GM21447 (cell line): ENCODE data around the gene MANF.
"Not testable (repeated sequence)": the region's sequence is repeated elsewhere in the genome, so short reads cannot be mapped to it uniquely, and the experiment has no call there.

Source experiments
- ATAC-seq: cut with Tn5 transposase; IDR thresholded peaks from one replicate; pipeline ENCODE4 v1.9.1; 2021; ENCODE audit not compliant: unreplicated experiment

Gene MANF

DNA sequence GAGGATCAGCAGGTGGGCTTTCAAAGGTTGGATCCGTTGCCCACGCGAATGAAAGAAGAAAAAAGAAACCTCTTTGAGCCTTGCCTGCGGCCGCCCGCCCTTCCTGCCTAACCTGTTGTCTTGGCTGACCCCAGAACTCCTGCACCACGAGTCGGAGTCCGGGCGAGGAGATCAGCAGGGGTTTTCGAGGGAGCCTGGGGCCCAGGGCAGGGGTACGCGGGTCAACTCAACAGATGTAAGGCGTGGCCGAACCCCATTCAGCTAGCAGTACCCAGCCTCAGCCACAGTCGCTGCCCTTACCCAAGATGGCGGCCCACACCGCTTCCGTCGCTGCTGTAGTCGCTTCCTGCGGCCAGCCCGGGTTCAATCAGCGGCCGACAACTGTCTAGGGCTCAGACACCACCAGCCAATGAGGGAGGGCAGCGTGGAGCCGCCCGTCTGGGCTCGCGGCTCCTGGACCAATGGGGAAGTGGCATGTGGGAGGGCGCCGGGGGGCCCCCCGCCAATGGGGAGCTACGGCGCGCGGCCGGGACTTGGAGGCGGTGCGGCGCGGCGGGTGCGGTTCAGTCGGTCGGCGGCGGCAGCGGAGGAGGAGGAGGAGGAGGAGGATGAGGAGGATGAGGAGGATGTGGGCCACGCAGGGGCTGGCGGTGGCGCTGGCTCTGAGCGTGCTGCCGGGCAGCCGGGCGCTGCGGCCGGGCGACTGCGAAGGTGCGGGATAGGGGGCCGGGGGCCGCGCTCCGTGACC, at the start of gene MANF:
TSS of gene MANF (plus strand) at position 566 of the 748 bp plus-strand sequence. CDS start at position 618, 52 bp downstream.
- peak; percentile 92 for ATAC-seq

DNA sequence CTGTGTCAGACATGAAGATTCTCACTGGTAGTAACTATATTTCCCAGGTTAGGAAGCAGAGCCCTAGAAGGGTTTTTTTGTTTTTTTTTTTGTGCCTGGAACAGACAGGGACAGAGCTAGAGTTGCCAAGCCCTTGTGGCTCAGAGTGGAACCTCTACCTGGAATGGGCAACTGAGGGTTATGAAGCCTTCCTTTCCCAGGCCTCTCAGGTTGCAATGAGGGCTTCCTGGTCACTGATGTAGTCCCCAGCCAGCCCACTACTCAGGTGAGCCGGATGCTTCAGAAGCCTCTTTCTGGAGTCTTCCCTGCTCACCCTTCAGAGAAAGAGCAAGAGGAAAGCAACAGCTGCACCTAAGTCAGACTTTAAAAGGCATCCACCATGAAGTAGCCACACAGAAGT, 48.8 kb upstream of the MANF start:
- no peak for ATAC-seq

DNA sequence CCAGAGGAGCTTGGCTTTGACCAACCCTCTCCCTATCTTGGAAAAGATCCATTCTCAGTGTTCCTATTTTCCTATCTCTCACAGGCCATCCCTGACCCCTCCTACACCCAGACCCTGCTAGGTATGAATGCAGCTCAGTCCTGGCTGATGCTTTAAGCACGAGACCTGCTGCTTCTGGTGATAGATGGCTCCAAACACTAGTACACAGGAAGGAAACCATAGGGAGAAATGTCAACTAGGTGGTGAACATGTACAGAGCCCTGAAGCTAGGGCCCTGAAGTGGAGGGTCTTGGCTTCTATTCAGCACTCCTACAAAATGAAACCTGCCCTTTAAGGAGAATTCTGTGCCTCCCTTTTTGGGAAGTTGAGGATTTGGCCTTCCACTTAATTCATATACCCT, 47.4 kb upstream of the MANF start:
- no peak for ATAC-seq

- ATAC-seq = no peak
Measured at GRCh38 chr3:51338632-51339031, 46.5 kb upstream of the MANF start.

- ATAC-seq = no peak
Measured at GRCh38 chr3:51340013-51340829, 44.9 kb upstream of the MANF start.

- ATAC-seq = no peak
Measured at GRCh38 chr3:51340989-51341636, 44.0 kb upstream of the MANF start.

DNA sequence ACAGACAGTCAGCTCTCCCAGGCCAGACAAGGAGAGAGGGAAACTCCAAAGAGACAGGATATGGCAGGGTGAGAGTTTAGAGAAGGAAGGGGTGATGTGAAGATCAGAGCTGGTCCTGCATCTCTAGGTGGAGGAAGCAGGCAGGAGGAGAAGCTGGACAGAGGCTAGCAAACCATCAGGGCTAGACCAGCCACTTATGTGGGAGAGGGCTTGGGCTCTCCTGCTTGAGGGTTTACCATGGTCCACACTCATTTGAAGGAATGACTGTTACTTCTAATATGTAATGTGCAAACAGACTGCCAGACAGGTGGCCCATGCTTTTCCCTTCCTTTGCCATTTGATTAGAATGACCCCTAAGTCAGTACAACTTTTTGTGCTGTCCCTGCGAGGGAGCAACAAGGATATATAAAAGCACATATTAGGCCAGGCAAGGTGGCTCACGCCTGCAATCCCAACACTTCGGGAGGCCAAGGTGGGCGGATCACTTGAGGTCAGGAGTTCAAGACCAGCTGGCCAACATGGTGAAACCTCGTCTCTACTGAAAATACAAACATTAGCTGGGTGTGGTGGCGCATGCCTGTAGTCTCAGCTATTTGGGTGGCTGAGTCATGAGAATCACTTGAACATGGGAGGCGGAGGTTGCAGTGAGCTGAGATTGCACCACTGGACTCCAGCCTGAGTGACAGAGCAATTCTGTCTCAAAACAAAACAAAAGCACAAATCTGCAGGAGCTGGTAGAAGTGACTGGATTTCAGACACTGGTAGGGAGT, 41.0 kb upstream of the MANF start:
- ATAC-seq = no peak

GRCh38 chr3:51350751-51351150, 34.3 kb upstream of the MANF start:
- ATAC-seq = no peak

DNA sequence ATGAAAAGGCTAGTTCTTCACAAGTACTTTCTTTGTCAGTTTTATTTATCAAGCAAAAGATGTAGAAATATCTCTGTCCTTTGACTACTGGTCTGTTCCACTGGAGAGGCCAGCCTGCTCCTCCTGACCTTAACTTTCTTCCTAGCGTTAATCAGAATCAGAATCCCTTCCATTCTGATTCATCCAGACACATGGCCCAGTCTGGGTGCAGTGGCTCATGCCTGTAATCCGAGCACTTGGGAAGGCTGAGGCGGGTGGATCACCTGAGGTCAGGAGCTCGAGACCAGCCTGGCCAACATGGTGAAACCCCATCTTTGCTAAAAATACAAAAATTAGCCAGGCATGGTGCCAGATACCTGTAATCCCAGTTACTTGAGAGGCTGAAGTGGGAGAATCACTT, 32.0 kb upstream of the MANF start:
- ATAC-seq = no peak

GRCh38 chr3:51353691-51354090, 31.4 kb upstream of the MANF start:
- no peak for ATAC-seq

DNA sequence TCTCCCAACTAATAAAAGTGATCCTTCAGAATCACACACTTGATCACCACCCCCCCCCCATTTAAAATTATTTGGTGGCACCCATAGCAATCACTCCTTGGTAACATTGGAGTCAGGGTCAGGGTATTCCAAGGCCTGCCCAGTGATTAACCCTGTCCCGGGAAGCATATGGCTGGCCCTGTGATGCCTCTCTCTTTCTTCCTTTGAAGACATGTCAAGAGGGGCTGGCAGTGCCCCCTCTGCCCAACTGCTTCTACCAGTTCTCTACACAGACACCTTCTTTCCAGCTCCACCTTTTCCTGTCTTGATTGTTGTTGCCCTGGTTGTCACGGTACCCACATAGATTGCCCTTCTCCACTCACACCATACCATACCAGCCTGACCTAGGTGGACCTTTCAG, 30.9 kb upstream of the MANF start:
- ATAC-seq = no peak

GRCh38 chr3:51354731-51355615, 30.1 kb upstream of the MANF start:
- ATAC-seq = no peak

GRCh38 chr3:51355891-51356578, 29.1 kb upstream of the MANF start:
- ATAC-seq = no peak

DNA sequence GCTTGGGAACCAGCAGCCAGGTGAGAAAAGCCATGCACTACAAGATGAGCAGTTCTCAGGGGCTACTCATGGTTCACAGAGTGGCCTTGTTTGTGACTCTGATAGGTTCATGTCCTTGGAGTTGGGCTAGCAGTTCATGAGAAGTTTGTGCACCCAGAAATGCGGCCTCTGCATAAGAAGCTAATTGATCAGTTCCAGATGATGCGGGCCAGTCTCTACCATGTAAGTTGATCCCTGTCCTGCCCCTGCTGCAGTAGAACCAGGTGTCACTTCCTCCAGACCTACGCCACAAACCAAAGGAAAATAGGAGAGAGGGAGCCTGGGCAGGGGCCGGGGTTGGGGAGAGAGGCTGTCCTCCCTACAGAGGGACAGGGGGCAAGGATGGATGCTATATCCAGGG, 27.2 kb upstream of the MANF start:
- no peak for ATAC-seq

- no peak for ATAC-seq
Measured at GRCh38 chr3:51358981-51359380, 26.1 kb upstream of the MANF start.

DNA sequence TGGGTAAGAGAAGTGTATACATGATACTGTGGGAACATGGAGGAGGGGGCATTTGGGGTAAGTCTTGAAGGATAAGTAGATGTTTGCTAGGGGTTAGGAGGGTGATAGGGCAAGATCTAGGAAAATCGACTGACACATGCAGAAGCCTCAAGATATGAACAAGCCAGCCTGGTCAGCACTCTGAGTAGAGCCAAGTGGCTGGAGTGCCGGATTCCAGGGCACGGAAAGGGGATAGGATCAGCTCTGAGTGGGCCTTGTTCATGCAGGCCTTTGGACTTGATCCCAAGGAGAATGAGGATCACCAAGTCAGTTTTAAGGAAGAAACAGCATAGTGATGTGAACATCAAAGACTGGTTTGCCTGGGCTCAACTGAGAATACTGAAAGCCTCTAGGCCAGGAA, 24.3 kb upstream of the MANF start:
- ATAC-seq = no peak

DNA sequence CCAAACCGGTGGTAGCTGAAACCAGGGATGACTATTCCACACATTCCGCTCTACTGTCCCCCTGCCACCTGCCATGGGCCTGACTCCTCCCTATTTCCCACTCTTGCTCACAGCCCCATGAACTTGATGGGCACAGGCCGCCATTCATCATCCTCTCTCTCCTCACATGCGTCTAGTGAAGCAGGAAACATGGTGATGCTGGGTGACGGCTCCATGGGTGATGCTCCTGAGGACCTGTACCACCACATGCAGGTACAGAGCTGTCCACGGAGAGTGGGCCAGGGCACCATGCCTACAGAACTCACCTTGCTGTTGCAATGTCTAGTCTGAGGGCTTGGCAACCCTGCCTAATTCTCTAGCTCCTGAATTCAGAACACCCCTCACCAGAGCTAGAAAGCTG, 23.3 kb upstream of the MANF start:
- no peak for ATAC-seq

GRCh38 chr3:51362476-51362875, 22.6 kb upstream of the MANF start:
- no peak for ATAC-seq

DNA sequence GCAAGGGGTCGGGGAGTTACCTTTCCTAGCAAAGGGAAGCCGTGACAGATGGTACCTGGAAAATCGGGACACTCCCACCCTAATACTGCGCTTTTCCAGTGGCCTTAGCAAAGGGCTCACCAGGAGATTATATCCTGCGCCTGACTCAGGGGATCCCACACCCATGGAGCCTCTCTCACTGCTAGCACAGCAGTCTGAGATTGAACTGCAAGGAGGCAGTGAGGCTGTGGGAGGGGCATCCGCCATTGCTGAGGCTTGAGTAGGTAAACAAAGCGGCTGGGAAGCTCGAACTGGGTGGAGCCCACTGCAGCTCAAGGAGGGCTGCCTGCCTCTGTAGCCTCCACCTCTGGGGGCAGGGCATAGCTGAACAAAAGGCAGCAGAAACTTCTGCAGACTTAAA, 16.8 kb upstream of the MANF start:
- ATAC-seq = not testable (repeated sequence)
